RWPE2 (cell line): ENCODE data around the gene TTC16.

Source experiments
- ATAC-seq: fragments of 200-7000 bp; cut with Tn5 transposase; 3 replicates; pipeline ENCODE4 v1.9.1; 2021; ENCODE audit warnings: low read depth
- DNase-seq: peaks from one replicate; pipeline ENCODE4 v3.0.0-alpha.2; 2020; ENCODE audit warnings: low spot score
- H3K27ac ChIP-seq: fragments of 450-650 bp; 2 replicates; pipeline ENCODE4 v1.5.1; 2017; ENCODE audit warnings: mild to moderate bottlenecking; ENCODE audit not compliant: poor library complexity, severe bottlenecking
- H3K27me3 ChIP-seq: fragments of 250-450 bp; sonication (Bioruptor Pico); 2 replicates; pipeline ENCODE4 v1.5.1; 2021; ENCODE audit warnings: mild to moderate bottlenecking, moderate library complexity; ENCODE audit not compliant: insufficient read depth, poor library complexity, severe bottlenecking
- H3K36me3 ChIP-seq: fragments of 250-450 bp; sonication (Bioruptor Pico); 2 replicates; pipeline ENCODE4 v1.5.1; 2020; ENCODE audit warnings: low read depth, mild to moderate bottlenecking, moderate library complexity
- H3K4me1 ChIP-seq: fragments of 250-450 bp; sonication (Bioruptor Pico); 2 replicates; pipeline ENCODE4 v1.5.1; 2021; ENCODE audit warnings: mild to moderate bottlenecking, moderate library complexity; ENCODE audit not compliant: insufficient read depth, poor library complexity, severe bottlenecking
- H3K4me3 ChIP-seq: fragments of 250-450 bp; sonication (Bioruptor Pico); 2 replicates; pipeline ENCODE4 v1.5.1; 2021; ENCODE audit warnings: mild to moderate bottlenecking, moderate library complexity; ENCODE audit not compliant: severe bottlenecking
- H3K9me3 ChIP-seq: fragments of 250-450 bp; sonication (Bioruptor Pico); 2 replicates; pipeline ENCODE4 v1.5.1; 2021; ENCODE audit warnings: mild to moderate bottlenecking, moderate library complexity; ENCODE audit not compliant: severe bottlenecking
- CTCF ChIP-seq: fragments of 450-650 bp; IDR thresholded peaks from one replicate; pipeline ENCODE4 v1.5.1; 2017; ENCODE audit warnings: mild to moderate bottlenecking, moderate library complexity; ENCODE audit not compliant: poor library complexity, severe bottlenecking

The TTC16 gene

GRCh38 chr9:127733614-127734013 is 17.7 kb downstream of the TTC16 start:
- Histone ChIP-seq H3K4me1 (no peaks in the 10 kb centered on the region), H3K9me3 (no peaks in the 10 kb centered on the region), H3K36me3 (no peaks in the 10 kb centered on the region), H3K27ac (no peak overlapping the region), H3K4me3 (no peak overlapping the region), H3K27me3 (no peaks in the 10 kb centered on the region)
- ATAC-seq, result no peak
- no peak for TF ChIP-seq CTCF
- DNase-seq, result no peak

- Histone ChIP-seq H3K27ac (peak overlapping the region; percentile 49), H3K4me3 (peak overlapping the region; percentile 64), H3K4me1 (no peaks in the 10 kb centered on the region), H3K36me3 (no peaks in the 10 kb centered on the region), H3K27me3 (no peaks in the 10 kb centered on the region), H3K9me3 (no peaks in the 10 kb centered on the region)
- TF ChIP-seq CTCF, result no peak
- DNase-seq (peak; percentile 56), ATAC-seq (no peak)
Measured at GRCh38 chr9:127734247-127734746, 18.4 kb downstream of the TTC16 start.

GRCh38 chr9:127734747-127735529 is 19.1 kb downstream of the TTC16 start, which contains the start of gene TOR2A:
TSS of gene TOR2A (minus strand) at chr9:127735294. CDS start at chr9:127735270, 24 bp downstream.
- Histone ChIP-seq H3K4me3 (peak within 1 kb of the TSS; percentile 64), H3K4me1 (peaks cover 2% of the 10 kb centered on the region), H3K36me3 (no peaks in the 10 kb centered on the region), H3K27ac (peak within 1 kb of the TSS; percentile 49), H3K9me3 (no peaks in the 10 kb centered on the region), H3K27me3 (no peaks in the 10 kb centered on the region)
- peak; percentile 92 for TF ChIP-seq CTCF
- ATAC-seq (peak; percentile 92), DNase-seq (peak; percentile 97)

DNA sequence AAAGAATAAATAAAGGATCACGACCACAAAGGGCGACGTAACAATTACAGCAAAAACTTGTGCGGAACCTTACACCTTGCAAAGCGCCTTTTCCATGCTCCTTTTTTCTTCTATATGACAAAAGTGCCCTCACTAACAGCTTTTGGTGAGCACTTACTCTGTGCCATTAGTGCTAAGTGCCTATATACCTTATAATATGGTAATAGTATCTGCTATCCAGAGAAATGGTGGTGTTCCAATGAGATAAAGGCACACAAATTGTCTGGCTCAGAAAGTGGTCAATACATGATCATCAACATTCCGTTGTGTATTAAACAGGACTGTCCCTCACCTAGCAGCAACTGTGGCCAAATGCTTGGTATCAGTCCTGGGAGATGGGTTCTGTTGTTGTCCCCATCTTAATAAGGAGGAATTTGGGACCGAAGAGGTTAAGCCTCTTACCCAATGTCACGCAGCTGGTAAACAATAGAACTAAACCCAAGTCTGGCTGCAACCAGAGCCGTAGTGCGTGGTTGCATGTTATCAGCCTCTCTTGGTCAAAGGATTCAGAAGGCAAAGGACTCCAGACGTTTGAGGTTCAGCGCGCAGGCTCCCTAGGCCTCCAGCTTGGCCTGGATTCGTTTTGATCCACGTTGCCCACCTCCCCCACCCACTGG is 19.8 kb downstream of the TTC16 start:
- H3K4me3 ChIP-seq, result no peak overlapping the region
- DNase-seq, result no peak
- H3K27me3 ChIP-seq, result no peaks in the 10 kb centered on the region

More for the DNA sequence above, 19.8 kb downstream of the TTC16 start:
- peak; percentile 46 for TF ChIP-seq CTCF
- no peaks in the 10 kb centered on the region for H3K36me3 ChIP-seq
- peaks cover 8% of the 10 kb centered on the region for H3K4me1 ChIP-seq
- no peaks in the 10 kb centered on the region for H3K9me3 ChIP-seq
- peak; percentile 3; the same call in 1 of the 3 replicates for ATAC-seq
- H3K27ac ChIP-seq, result no peak overlapping the region
